ENCODE results near the gene LYVE1. TPM values are rescaled to one million over a fixed set of nuclear protein-coding genes. Genes with fewer than 3 reads are reported as not detected.

LYVE1 gene
- total RNA-seq, 1 experiment from 2014 or later: not detected

- Histone ChIP-seq H3K4me2 (no peak overlapping the region), H3K36me3 (ENCODE audit: low read depth) (peaks cover 16% of the 10 kb centered on the region), H3K27me3 (ENCODE audit: insufficient read depth, low read depth) (no peaks in the 10 kb centered on the region), H3K9me3 (ENCODE audit: insufficient read depth, low read depth) (no peaks in the 10 kb centered on the region), H3K27ac (peak overlapping the region; percentile 15; the same call in 1 of the 2 replicates), H3K4me3 (no peak overlapping the region), H3K9me2 (ENCODE audit: insufficient read depth) (no peaks in the 10 kb centered on the region), H4K20me1 (ENCODE audit: insufficient read depth) (no peaks in the 10 kb centered on the region), H3K4me1 (replicated peaks; ENCODE audit: insufficient read depth) (peaks cover 26% of the 10 kb centered on the region), H3K79me2 (ENCODE audit: low read depth) (no peaks in the 10 kb centered on the region), H3F3A (ENCODE audit: insufficient read depth, low read depth) (peaks cover 15% of the 10 kb centered on the region; the same call in 1 of the 2 replicates), H2AFZ (no peak overlapping the region)
- TF ChIP-seq EZH2 (IDR thresholded peaks at IDR 0.05; ENCODE audit: low read depth): no peak
- TF ChIP-seq CTCF (conservative IDR thresholded peaks at IDR 0.05): no peak
- CTCF ChIA-PET: no interaction called here
- intact Hi-C loops (cut with micrococcal nuclease; ENCODE audit: unreplicated experiment): loop anchor here (5.0 to 10.0 kb wide), 2 partner anchors 65 to 128 kb away; no protein-coding TSS in a partner anchor
- BruUV-seq (replicated peaks): TSS peak; percentile 80
- DNase-seq: peak in 1 of 2 experiments; percentile 63
- POLR2A ChIA-PET (ENCODE audit: unreplicated experiment): interaction anchor here (0.5 kb wide), 1 partner anchor 282 kb away, joined by 5 read pairs; the partner anchor contains the start of gene EIF4G2
Observed at GRCh38 chr11:10526974-10527918, 41.2 kb downstream of the LYVE1 start.

- CTCF ChIA-PET: no interaction called here
- Histone ChIP-seq H3K4me3 (no peak overlapping the region), H2AFZ (no peak overlapping the region), H4K20me1 (ENCODE audit: insufficient read depth) (no peaks in the 10 kb centered on the region), H3F3A (ENCODE audit: insufficient read depth, low read depth) (peaks cover 9% of the 10 kb centered on the region; the same call in 1 of the 2 replicates), H3K4me1 (replicated peaks; ENCODE audit: insufficient read depth) (peaks cover 18% of the 10 kb centered on the region), H3K27me3 (ENCODE audit: insufficient read depth, low read depth) (no peaks in the 10 kb centered on the region), H3K9me2 (ENCODE audit: insufficient read depth) (no peaks in the 10 kb centered on the region), H3K36me3 (ENCODE audit: low read depth) (peaks cover 20% of the 10 kb centered on the region), H3K27ac (no peak overlapping the region), H3K9me3 (ENCODE audit: insufficient read depth, low read depth) (no peaks in the 10 kb centered on the region), H3K4me2 (no peak overlapping the region), H3K79me2 (ENCODE audit: low read depth) (no peaks in the 10 kb centered on the region)
- DNase-seq: no peak
- no peak for TF ChIP-seq CTCF (conservative IDR thresholded peaks at IDR 0.05)
- TF ChIP-seq EZH2 (IDR thresholded peaks at IDR 0.05; ENCODE audit: low read depth): no peak
- POLR2A ChIA-PET (ENCODE audit: unreplicated experiment): no interaction called here
- BruUV-seq (replicated peaks): no TSS peak
- intact Hi-C loops (cut with micrococcal nuclease; ENCODE audit: unreplicated experiment): loop anchor here (10.0 kb wide), 1 partner anchor 130 kb away; no protein-coding TSS in a partner anchor
Observed at GRCh38 chr11:10524471-10524870, 44.0 kb downstream of the LYVE1 start.

GRCh38 chr11:10522921-10523320 is 45.5 kb downstream of the LYVE1 start:
- Histone ChIP-seq H3F3A (ENCODE audit: insufficient read depth, low read depth) (peaks cover 7% of the 10 kb centered on the region; the same call in 1 of the 2 replicates), H3K27ac (no peak overlapping the region), H3K36me3 (ENCODE audit: low read depth) (peaks cover 7% of the 10 kb centered on the region), H3K79me2 (ENCODE audit: low read depth) (no peaks in the 10 kb centered on the region), H3K4me3 (no peak overlapping the region), H3K9me2 (ENCODE audit: insufficient read depth) (no peaks in the 10 kb centered on the region), H3K4me2 (no peak overlapping the region), H3K27me3 (ENCODE audit: insufficient read depth, low read depth) (no peaks in the 10 kb centered on the region), H2AFZ (no peak overlapping the region), H4K20me1 (ENCODE audit: insufficient read depth) (no peaks in the 10 kb centered on the region), H3K4me1 (replicated peaks; ENCODE audit: insufficient read depth) (peaks cover 10% of the 10 kb centered on the region), H3K9me3 (ENCODE audit: insufficient read depth, low read depth) (no peaks in the 10 kb centered on the region)
- no peak for DNase-seq
- TF ChIP-seq EZH2 (IDR thresholded peaks at IDR 0.05; ENCODE audit: low read depth): no peak
- TF ChIP-seq CTCF (conservative IDR thresholded peaks at IDR 0.05): no peak
- CTCF ChIA-PET: interaction anchor here (0.6 kb wide), 1 partner anchor 216 kb away, joined by 3 read pairs; no protein-coding TSS in a partner anchor
- intact Hi-C loops (cut with micrococcal nuclease; ENCODE audit: unreplicated experiment): loop anchor here (10.0 kb wide), 1 partner anchor 132 kb away; no protein-coding TSS in a partner anchor
- BruUV-seq (replicated peaks): no TSS peak
- POLR2A ChIA-PET (ENCODE audit: unreplicated experiment): no interaction called here
